Measurements from ENCODE around the gene TKTL1.

- TF ChIP-seq, protein P1, sequence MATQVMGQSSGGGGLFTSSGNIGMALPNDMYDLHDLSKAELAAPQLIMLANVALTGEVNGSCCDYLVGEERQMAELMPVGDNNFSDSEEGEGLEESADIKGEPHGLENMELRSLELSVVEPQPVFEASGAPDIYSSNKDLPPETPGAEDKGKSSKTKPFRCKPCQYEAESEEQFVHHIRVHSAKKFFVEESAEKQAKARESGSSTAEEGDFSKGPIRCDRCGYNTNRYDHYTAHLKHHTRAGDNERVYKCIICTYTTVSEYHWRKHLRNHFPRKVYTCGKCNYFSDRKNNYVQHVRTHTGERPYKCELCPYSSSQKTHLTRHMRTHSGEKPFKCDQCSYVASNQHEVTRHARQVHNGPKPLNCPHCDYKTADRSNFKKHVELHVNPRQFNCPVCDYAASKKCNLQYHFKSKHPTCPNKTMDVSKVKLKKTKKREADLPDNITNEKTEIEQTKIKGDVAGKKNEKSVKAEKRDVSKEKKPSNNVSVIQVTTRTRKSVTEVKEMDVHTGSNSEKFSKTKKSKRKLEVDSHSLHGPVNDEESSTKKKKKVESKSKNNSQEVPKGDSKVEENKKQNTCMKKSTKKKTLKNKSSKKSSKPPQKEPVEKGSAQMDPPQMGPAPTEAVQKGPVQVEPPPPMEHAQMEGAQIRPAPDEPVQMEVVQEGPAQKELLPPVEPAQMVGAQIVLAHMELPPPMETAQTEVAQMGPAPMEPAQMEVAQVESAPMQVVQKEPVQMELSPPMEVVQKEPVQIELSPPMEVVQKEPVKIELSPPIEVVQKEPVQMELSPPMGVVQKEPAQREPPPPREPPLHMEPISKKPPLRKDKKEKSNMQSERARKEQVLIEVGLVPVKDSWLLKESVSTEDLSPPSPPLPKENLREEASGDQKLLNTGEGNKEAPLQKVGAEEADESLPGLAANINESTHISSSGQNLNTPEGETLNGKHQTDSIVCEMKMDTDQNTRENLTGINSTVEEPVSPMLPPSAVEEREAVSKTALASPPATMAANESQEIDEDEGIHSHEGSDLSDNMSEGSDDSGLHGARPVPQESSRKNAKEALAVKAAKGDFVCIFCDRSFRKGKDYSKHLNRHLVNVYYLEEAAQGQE (IDR thresholded peaks at IDR 0.05; ENCODE audit: borderline replicate concordance), result no peak
- TF ChIP-seq, protein P2, sequence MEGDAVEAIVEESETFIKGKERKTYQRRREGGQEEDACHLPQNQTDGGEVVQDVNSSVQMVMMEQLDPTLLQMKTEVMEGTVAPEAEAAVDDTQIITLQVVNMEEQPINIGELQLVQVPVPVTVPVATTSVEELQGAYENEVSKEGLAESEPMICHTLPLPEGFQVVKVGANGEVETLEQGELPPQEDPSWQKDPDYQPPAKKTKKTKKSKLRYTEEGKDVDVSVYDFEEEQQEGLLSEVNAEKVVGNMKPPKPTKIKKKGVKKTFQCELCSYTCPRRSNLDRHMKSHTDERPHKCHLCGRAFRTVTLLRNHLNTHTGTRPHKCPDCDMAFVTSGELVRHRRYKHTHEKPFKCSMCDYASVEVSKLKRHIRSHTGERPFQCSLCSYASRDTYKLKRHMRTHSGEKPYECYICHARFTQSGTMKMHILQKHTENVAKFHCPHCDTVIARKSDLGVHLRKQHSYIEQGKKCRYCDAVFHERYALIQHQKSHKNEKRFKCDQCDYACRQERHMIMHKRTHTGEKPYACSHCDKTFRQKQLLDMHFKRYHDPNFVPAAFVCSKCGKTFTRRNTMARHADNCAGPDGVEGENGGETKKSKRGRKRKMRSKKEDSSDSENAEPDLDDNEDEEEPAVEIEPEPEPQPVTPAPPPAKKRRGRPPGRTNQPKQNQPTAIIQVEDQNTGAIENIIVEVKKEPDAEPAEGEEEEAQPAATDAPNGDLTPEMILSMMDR (IDR thresholded peaks at IDR 0.05; ENCODE audit: poor library complexity, severe bottlenecking), result no peak
- TF ChIP-seq EZH2 (IDR thresholded peaks at IDR 0.05; ENCODE audit: borderline replicate concordance, insufficient read depth, low read length, poor library complexity, severe bottlenecking) (no peak), RAD21 (conservative IDR thresholded peaks at IDR 0.05) (no peak), EP300 (conservative IDR thresholded peaks at IDR 0.05; ENCODE audit: poor library complexity, severe bottlenecking) (no peak), POLR2AphosphoS5 (IDR thresholded peaks at IDR 0.05) (no peak), TAF1 (IDR thresholded peaks at IDR 0.05; ENCODE audit: low read depth) (no peak)
These were observed 61.6 kb downstream of the TKTL1 start for GRCh38 chrX:154357205-154357604.

Data from neural cell (in vitro differentiated cells).